IMR-90 (cell line): Measurements from ENCODE around the gene ZNF177. TPM values are rescaled to one million over a fixed set of nuclear protein-coding genes. Genes with fewer than 3 reads are reported as not detected.

ENCODE experiments used
- ATAC-seq: fragments of 200-7000 bp; cut with Tn5 transposase; 2 replicates; pipeline ENCODE4 v1.9.1; 2020; ENCODE audit warnings: low read depth, mild to moderate bottlenecking, moderate library complexity
- BruUV-seq: library from RNA; stranded (reverse); fragments of 400-500 nt; replicated peaks from 2 replicates; lab custom pipeline; 2021; lab: Mats Ljungman, UMichigan
- CTCF ChIA-PET: fragments of 300-600 bp; formaldehyde crosslinking; extraction: SDS; loops from one replicate; lab custom pipeline; 2021; ENCODE audit warnings: antibody characterized with exemption; lab: Yijun Ruan, JAX
- POLR2A ChIA-PET: fragments of 300-600 bp; sonication (Branson Sonifier 250); formaldehyde crosslinking; loops from one replicate; lab custom pipeline; 2022; ENCODE audit warnings: antibody characterized with exemption; ENCODE audit not compliant: unreplicated experiment; lab: Charles Lee
- DNase-seq: peaks from one replicate; pipeline ENCODE4 v3.0.0; 2013
- H2AFZ ChIP-seq: replicated peaks from 2 replicates; pipeline ENCODE3; 2013; ENCODE audit warnings: low read length, mild to moderate bottlenecking; ENCODE audit not compliant: poor library complexity
- H2AK5ac ChIP-seq: 2 replicates; pipeline ENCODE4 v1.6.1; 2013; ENCODE audit warnings: low read depth, low read length, inconsistent platforms
- H2AK9ac ChIP-seq: replicated peaks from 2 replicates; pipeline ENCODE3; 2013; ENCODE audit warnings: mild to moderate bottlenecking, low read depth, low read length, moderate library complexity; ENCODE audit not compliant: poor library complexity
- H2BK120ac ChIP-seq: 2 replicates; pipeline ENCODE4 v1.6.1; 2013; ENCODE audit warnings: low read depth, low read length, inconsistent platforms
- H2BK15ac ChIP-seq: 3 replicates; pipeline ENCODE4 v1.6.1; 2013; ENCODE audit warnings: low read depth, low read length, inconsistent platforms
- H2BK20ac ChIP-seq: 2 replicates; pipeline ENCODE4 v1.6.1; 2013; ENCODE audit warnings: low read depth, mild to moderate bottlenecking, inconsistent platforms, low read length, moderate library complexity
- H2BK5ac ChIP-seq: 2 replicates; pipeline ENCODE4 v1.6.1; 2013; ENCODE audit warnings: mild to moderate bottlenecking, low read depth, low read length, inconsistent platforms; ENCODE audit not compliant: poor library complexity, severe bottlenecking
- H3K14ac ChIP-seq: replicated peaks from 2 replicates; pipeline ENCODE4 v1.6.1; 2013; ENCODE audit warnings: low read depth, low read length, inconsistent platforms
- H3K18ac ChIP-seq: 2 replicates; pipeline ENCODE4 v1.6.1; 2013; ENCODE audit warnings: low read depth, low read length, control low read depth
- H3K23ac ChIP-seq: 2 replicates; pipeline ENCODE4 v1.6.1; 2013; ENCODE audit warnings: low read depth, low read length, inconsistent platforms
- H3K27ac ChIP-seq: 2 replicates; pipeline ENCODE4 v1.5.1; 2013; ENCODE audit warnings: mild to moderate bottlenecking, control low read depth, low read length; ENCODE audit not compliant: insufficient read depth
- H3K27me3 ChIP-seq: 2 replicates; pipeline ENCODE4 v1.6.1; 2013; ENCODE audit warnings: low read length; ENCODE audit not compliant: control insufficient read depth, insufficient read depth
- H3K36me3 ChIP-seq: 2 replicates; pipeline ENCODE4 v1.6.1; 2013; ENCODE audit warnings: low read length, mixed read lengths; ENCODE audit not compliant: control insufficient read depth, insufficient read depth
- H3K4ac ChIP-seq: 2 replicates; pipeline ENCODE4 v1.6.1; 2013; ENCODE audit warnings: low read depth, low read length, inconsistent platforms
- H3K4me1 ChIP-seq: 2 replicates; pipeline ENCODE4 v1.6.1; 2013; ENCODE audit warnings: low read length, mixed read lengths; ENCODE audit not compliant: control insufficient read depth, insufficient read depth
- H3K4me2 ChIP-seq: 2 replicates; pipeline ENCODE4 v1.6.1; 2013; ENCODE audit warnings: low read depth, mild to moderate bottlenecking, control low read depth, low read length, moderate library complexity
- H3K4me3 ChIP-seq: 2 replicates; pipeline ENCODE4 v1.5.1; 2013; ENCODE audit warnings: low read depth, mild to moderate bottlenecking, control low read depth, low read length, moderate library complexity; ENCODE audit not compliant: insufficient read depth
- H3K56ac ChIP-seq: 2 replicates; pipeline ENCODE4 v1.6.1; 2013; ENCODE audit warnings: low read length, inconsistent platforms; ENCODE audit not compliant: insufficient read depth; ENCODE audit errors: extremely low read depth
- H3K79me1 ChIP-seq, 2 experiments: 2 replicates each; pipeline ENCODE4 v1.6.1; 2013; ENCODE audit warnings: low read length in 2 of 2, inconsistent platforms in 1 of 2, low read depth in 1 of 2
- H3K9ac ChIP-seq: 2 replicates; pipeline ENCODE4 v1.6.1; 2013; ENCODE audit warnings: low read depth, low read length, control low read depth
- H3K9me1 ChIP-seq: 2 replicates; pipeline ENCODE4 v1.6.1; 2013; ENCODE audit warnings: low read length, inconsistent platforms; ENCODE audit not compliant: insufficient read depth
- H3K9me3 ChIP-seq: 2 replicates; pipeline ENCODE4 v1.6.1; 2013; ENCODE audit warnings: low read length; ENCODE audit not compliant: control insufficient read depth, insufficient read depth
- H4K20me1 ChIP-seq: 2 replicates; pipeline ENCODE4 v1.6.1; 2013; ENCODE audit warnings: low read length, inconsistent platforms; ENCODE audit not compliant: insufficient read depth
- H4K5ac ChIP-seq: 2 replicates; pipeline ENCODE4 v1.6.1; 2013; ENCODE audit warnings: mild to moderate bottlenecking, low read depth, low read length, control low read depth
- H4K8ac ChIP-seq, 2 experiments: 2 replicates each; pipeline ENCODE4 v1.6.1; 2013; ENCODE audit warnings: low read depth in 2 of 2, low read length in 2 of 2, control low read depth in 1 of 2, inconsistent platforms in 1 of 2
- H4K91ac ChIP-seq: 2 replicates; pipeline ENCODE4 v1.6.1; 2013; ENCODE audit warnings: low read depth, low read length, inconsistent platforms; ENCODE audit not compliant: insufficient read depth
- BHLHE40 ChIP-seq: fragments of 150-350 bp; IDR thresholded peaks from 2 replicates; pipeline ENCODE4 v1.6.1; 2016; ENCODE audit warnings: mild to moderate bottlenecking, low read depth, low read length
- CEBPB ChIP-seq: IDR thresholded peaks from 2 replicates; pipeline ENCODE4 v1.6.1; 2012; ENCODE audit warnings: low read depth, low read length, improper control_type of control experiment
- CHD1 ChIP-seq: IDR thresholded peaks from 2 replicates; pipeline ENCODE4 v1.6.1; 2012; ENCODE audit warnings: low read depth, low read length, improper control_type of control experiment
- FOS ChIP-seq: fragments of 150-350 bp; IDR thresholded peaks from 2 replicates; pipeline ENCODE4 v1.6.1; 2016; ENCODE audit warnings: low read depth, low read length
- MAFK ChIP-seq: IDR thresholded peaks from 2 replicates; pipeline ENCODE4 v1.6.1; 2012; ENCODE audit warnings: low read depth, low read length, improper control_type of control experiment
- MAZ ChIP-seq: IDR thresholded peaks from 2 replicates; pipeline ENCODE4 v1.6.1; 2012; ENCODE audit warnings: low read depth, mild to moderate bottlenecking, low read length, improper control_type of control experiment, moderate library complexity, borderline replicate concordance
- MXI1 ChIP-seq: IDR thresholded peaks from 2 replicates; pipeline ENCODE4 v1.6.1; 2012; ENCODE audit warnings: low read depth, mild to moderate bottlenecking, low read length, moderate library complexity, borderline replicate concordance
- NFE2L2 ChIP-seq: fragments of 150-350 bp; IDR thresholded peaks from 2 replicates; pipeline ENCODE4 v1.6.1; 2016; ENCODE audit warnings: low read depth, mild to moderate bottlenecking, low read length
- POLR2A ChIP-seq: IDR thresholded peaks from 2 replicates; pipeline ENCODE4 v1.6.1; 2012; ENCODE audit warnings: mild to moderate bottlenecking, low read depth, low read length
- RAD21 ChIP-seq: IDR thresholded peaks from 2 replicates; pipeline ENCODE4 v1.6.1; 2012; ENCODE audit warnings: low read length, improper control_type of control experiment
- RCOR1 ChIP-seq: IDR thresholded peaks from 2 replicates; pipeline ENCODE4 v1.6.1; 2012; ENCODE audit warnings: mild to moderate bottlenecking, low read length, improper control_type of control experiment; ENCODE audit not compliant: insufficient replicate concordance
- RFX5 ChIP-seq: IDR thresholded peaks from 2 replicates; pipeline ENCODE4 v1.8.0; 2012; ENCODE audit warnings: low read depth, mild to moderate bottlenecking, low read length, moderate library complexity
- SMC3 ChIP-seq: fragments of 150-350 bp; IDR thresholded peaks from 2 replicates; pipeline ENCODE4 v1.6.1; 2016; ENCODE audit warnings: low read depth, mild to moderate bottlenecking, antibody characterized with exemption, low read length, moderate library complexity
- WGBS, 2 experiments: methylation state at CpG; one replicate each; pipeline versions ENCODE4 v1.1.5 to v1.1.7; 2013; ENCODE audit warnings: missing lambda C conversion rate in 2 of 2; ENCODE audit not compliant: insufficient read length in 1 of 2; ENCODE audit errors: extremely low coverage in 2 of 2; 5-methylcytosine and 5-hydroxymethylcytosine counted together
- dilution Hi-C: fragments of 300-500 bp; cut with HindIII; formaldehyde crosslinking; loops from one replicate; pipeline ENCODE4 v1.14.3; 2018; ENCODE audit warnings: low sequenced_read_pairs; ENCODE audit not compliant: unreplicated experiment
- in situ Hi-C: fragments of 300-500 bp; cut with MboI; formaldehyde crosslinking; loops from 3 replicates; pipeline ENCODE4 v1.14.3; 2019; ENCODE audit warnings: low sequenced_read_pairs, inconsistent platforms, mixed read lengths
- intact Hi-C: fragments of 100-400 bp; cut with micrococcal nuclease; formaldehyde crosslinking; loops from 2 replicates; pipeline ENCODE4 v1.10.0; 2022
- polyA plus RNA-seq, 3 experiments: library from polyadenylated mRNA; depleted of rRNA; stranded (reverse); fragments of >200 nt; gene quantifications; 2 replicates each; pipeline ENCODE4 v1.2.3, GENCODE V29; 2012; ENCODE audit warnings: low replicate concordance in 1 of 3
- total RNA-seq: library from RNA; depleted of rRNA; stranded (reverse); fragments of >200 nt; gene quantifications from 2 replicates; pipeline ENCODE4 v1.2.3, GENCODE V29; 2012
- TF ChIP-seq, protein P1 (sequence below): fragments of 150-350 bp; IDR thresholded peaks from 2 replicates; pipeline ENCODE4 v1.6.1; 2017; ENCODE audit warnings: mild to moderate bottlenecking, antibody characterized with exemption, low read length, low read depth
- TF ChIP-seq, protein P2 (sequence below): fragments of 150-350 bp; IDR thresholded peaks from 2 replicates; pipeline ENCODE4 v1.6.1; 2016; ENCODE audit warnings: low read depth, mild to moderate bottlenecking, low read length, moderate library complexity, borderline replicate concordance
- TF ChIP-seq, protein P3 (sequence below): conservative IDR thresholded peaks from 2 replicates; pipeline ENCODE4 v1.5.1; 2012; ENCODE audit warnings: mild to moderate bottlenecking, low read depth, low read length, improper control_type of control experiment

Gene ZNF177
- total and polyA plus RNA-seq, 2 of the 4 experiments (the other 2 are of a cell fraction): 0.87 to 1.1 TPM

DNA sequence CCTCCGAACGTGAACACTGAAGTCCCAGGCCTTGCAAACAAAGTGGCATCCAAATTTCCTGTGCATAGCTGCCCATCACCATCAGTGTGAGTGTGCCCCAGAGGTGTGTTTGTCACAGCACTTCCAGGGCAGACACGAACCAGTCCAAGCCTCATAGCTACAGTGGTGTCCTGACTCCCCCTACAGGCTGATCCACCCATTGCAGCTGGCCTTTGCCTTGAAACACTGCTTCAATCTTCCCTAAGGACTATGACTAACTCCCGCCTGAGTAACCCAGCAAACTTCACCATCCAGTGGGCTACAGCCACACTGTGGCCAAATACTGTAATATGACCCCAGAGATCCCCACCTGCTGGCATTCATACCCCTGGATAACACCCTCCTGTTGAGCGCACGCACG is 68.7 kb downstream of the ZNF177 start:
- WGBS, 2 experiments: 80% methylated on average over 4 of the region's 7 CpGs; no CpG with 5 or more reads in 1 of the 2 experiments
- TF ChIP-seq RAD21 (peak; percentile 49), NFE2L2 (no peak), CHD1 (no peak), SMC3 (peak; percentile 29; the same call in 1 of the 2 replicates), FOS (no peak), MXI1 (no peak), POLR2A (no peak), RCOR1 (no peak), BHLHE40 (no peak), MAFK (no peak), MAZ (no peak), RFX5 (no peak), CEBPB (no peak)
- TF ChIP-seq, protein P1, sequence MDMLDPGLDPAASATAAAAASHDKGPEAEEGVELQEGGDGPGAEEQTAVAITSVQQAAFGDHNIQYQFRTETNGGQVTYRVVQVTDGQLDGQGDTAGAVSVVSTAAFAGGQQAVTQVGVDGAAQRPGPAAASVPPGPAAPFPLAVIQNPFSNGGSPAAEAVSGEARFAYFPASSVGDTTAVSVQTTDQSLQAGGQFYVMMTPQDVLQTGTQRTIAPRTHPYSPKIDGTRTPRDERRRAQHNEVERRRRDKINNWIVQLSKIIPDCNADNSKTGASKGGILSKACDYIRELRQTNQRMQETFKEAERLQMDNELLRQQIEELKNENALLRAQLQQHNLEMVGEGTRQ: no peak
- TF ChIP-seq, protein P2, sequence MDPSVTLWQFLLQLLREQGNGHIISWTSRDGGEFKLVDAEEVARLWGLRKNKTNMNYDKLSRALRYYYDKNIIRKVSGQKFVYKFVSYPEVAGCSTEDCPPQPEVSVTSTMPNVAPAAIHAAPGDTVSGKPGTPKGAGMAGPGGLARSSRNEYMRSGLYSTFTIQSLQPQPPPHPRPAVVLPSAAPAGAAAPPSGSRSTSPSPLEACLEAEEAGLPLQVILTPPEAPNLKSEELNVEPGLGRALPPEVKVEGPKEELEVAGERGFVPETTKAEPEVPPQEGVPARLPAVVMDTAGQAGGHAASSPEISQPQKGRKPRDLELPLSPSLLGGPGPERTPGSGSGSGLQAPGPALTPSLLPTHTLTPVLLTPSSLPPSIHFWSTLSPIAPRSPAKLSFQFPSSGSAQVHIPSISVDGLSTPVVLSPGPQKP: no peak
- TF ChIP-seq, protein P3, sequence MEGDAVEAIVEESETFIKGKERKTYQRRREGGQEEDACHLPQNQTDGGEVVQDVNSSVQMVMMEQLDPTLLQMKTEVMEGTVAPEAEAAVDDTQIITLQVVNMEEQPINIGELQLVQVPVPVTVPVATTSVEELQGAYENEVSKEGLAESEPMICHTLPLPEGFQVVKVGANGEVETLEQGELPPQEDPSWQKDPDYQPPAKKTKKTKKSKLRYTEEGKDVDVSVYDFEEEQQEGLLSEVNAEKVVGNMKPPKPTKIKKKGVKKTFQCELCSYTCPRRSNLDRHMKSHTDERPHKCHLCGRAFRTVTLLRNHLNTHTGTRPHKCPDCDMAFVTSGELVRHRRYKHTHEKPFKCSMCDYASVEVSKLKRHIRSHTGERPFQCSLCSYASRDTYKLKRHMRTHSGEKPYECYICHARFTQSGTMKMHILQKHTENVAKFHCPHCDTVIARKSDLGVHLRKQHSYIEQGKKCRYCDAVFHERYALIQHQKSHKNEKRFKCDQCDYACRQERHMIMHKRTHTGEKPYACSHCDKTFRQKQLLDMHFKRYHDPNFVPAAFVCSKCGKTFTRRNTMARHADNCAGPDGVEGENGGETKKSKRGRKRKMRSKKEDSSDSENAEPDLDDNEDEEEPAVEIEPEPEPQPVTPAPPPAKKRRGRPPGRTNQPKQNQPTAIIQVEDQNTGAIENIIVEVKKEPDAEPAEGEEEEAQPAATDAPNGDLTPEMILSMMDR: peak; percentile 45
- intact Hi-C loops: loop anchor here (10.0 kb wide), 1 partner anchor 227 kb away; no protein-coding TSS in a partner anchor

More for the DNA sequence above, 68.7 kb downstream of the ZNF177 start:
- Histone ChIP-seq H3K9me1 (no peaks in the 10 kb centered on the region), H3K9ac (no peak overlapping the region), H3K23ac (no peak overlapping the region), H2AK5ac (no peak overlapping the region), H3K56ac (no peak overlapping the region), H2AK9ac (no peak overlapping the region), H4K5ac (no peak overlapping the region), H3K14ac (no peak overlapping the region), H3K4ac (no peak overlapping the region), H3K18ac (no peak overlapping the region), H3K4me1 (no peaks in the 10 kb centered on the region; the same call in 1 of the 2 replicates), H2BK120ac (no peak overlapping the region), H3K79me1 (peaks cover 16 to 28% of the 10 kb centered on the region in 2 experiments), H2AFZ (no peak overlapping the region), H4K8ac (no peak overlapping the region), H3K27me3 (no peaks in the 10 kb centered on the region), H3K4me3 (no peak overlapping the region), H2BK20ac (no peak overlapping the region), H4K20me1 (no peaks in the 10 kb centered on the region), H3K36me3 (peaks cover 22% of the 10 kb centered on the region), H2BK5ac (no peak overlapping the region), H3K4me2 (no peak overlapping the region), H3K27ac (no peak overlapping the region), H4K91ac (no peak overlapping the region), H2BK15ac (no peak overlapping the region), H3K9me3 (no peaks in the 10 kb centered on the region)
- in situ Hi-C loops (no loop called here), dilution Hi-C loops (no loop called here)
- DNase-seq (peak; percentile 29), ATAC-seq (no peak)
- POLR2A ChIA-PET: no interaction called here
- no TSS peak for BruUV-seq
- CTCF ChIA-PET: no interaction called here
